Measurements from ENCODE around the gene TMEM223. TPM values are rescaled to one million over a fixed set of nuclear protein-coding genes. Genes with fewer than 3 reads are reported as not detected.

TMEM223 gene
- total and polyA plus RNA-seq, 9 of the 15 experiments (the other 6 are each of a cell fraction or from before 2014, with no cell fraction given): 5.9 to 34.5 (median 19.6) TPM

GRCh38 chr11:62786318-62787004 lies 5.3 kb downstream of the TMEM223 start (continued):
- peak; percentile 34 for TF ChIP-seq PRDM10 (IDR thresholded peaks at IDR 0.05; ENCODE audit: partially characterized antibody)
- TF ChIP-seq SP2 (IDR thresholded peaks at IDR 0.05; ENCODE audit: extremely low read depth, low read depth, low read length, poor library complexity, severe bottlenecking): no peak
- no peak for TF ChIP-seq BCLAF1 (IDR thresholded peaks at IDR 0.05; ENCODE audit: borderline replicate concordance in 1 of 2, control insufficient read depth in 1 of 2, low read depth in 2 of 2, low read length in 1 of 2)
- peak; percentile 57 for TF ChIP-seq ESRRA (IDR thresholded peaks at IDR 0.05; ENCODE audit: borderline replicate concordance, low read depth)
- peak; percentile 82 for TF ChIP-seq ZNF395 (CRISPR knock-in tag; IDR thresholded peaks at IDR 0.05)
- no peak for TF ChIP-seq CHD4 (IDR thresholded peaks at IDR 0.05; ENCODE audit: insufficient read depth, insufficient replicate concordance, low read depth, low read length, poor library complexity, severe bottlenecking)
- no peak for TF ChIP-seq ZNF436 (CRISPR knock-in tag; IDR thresholded peaks at IDR 0.05)
- TF ChIP-seq MLX (CRISPR knock-in tag; conservative IDR thresholded peaks at IDR 0.05): no peak
- TF ChIP-seq PHTF2 (CRISPR knock-in tag; IDR thresholded peaks at IDR 0.05): no peak
- no peak for TF ChIP-seq ELF4 (CRISPR knock-in tag; IDR thresholded peaks at IDR 0.05)
- peak; percentile 50; the same call in 1 of the 2 replicates for TF ChIP-seq GATAD2B (IDR thresholded peaks at IDR 0.05; ENCODE audit: borderline replicate concordance)
- peak; percentile 57 for TF ChIP-seq RBM39 (optimal IDR thresholded peaks at IDR 0.05; ENCODE audit: low read depth, low read length)
- TF ChIP-seq RAD21 (CRISPR knock-in tag; conservative IDR thresholded peaks at IDR 0.05 in 1 of 2, IDR thresholded peaks at IDR 0.05 in 1 of 2): peak; percentile 73 to 74
- TF ChIP-seq RFX5 (IDR thresholded peaks at IDR 0.05; ENCODE audit: low read depth, low read length): no peak
- TF ChIP-seq MAZ (CRISPR knock-in tag; conservative IDR thresholded peaks at IDR 0.05 in 1 of 2, IDR thresholded peaks at IDR 0.05 in 1 of 2): peak in 1 of 2 experiments; percentile 48; a peak in 2 of 4 replicates
- peak; percentile 57 for TF ChIP-seq CCNT2 (IDR thresholded peaks at IDR 0.05; ENCODE audit: borderline replicate concordance, extremely low read depth, insufficient read length, low read depth, low read length)

All from K562 (cell line).